ENCODE data around the gene RRP1B.

Gene RRP1B

DNA sequence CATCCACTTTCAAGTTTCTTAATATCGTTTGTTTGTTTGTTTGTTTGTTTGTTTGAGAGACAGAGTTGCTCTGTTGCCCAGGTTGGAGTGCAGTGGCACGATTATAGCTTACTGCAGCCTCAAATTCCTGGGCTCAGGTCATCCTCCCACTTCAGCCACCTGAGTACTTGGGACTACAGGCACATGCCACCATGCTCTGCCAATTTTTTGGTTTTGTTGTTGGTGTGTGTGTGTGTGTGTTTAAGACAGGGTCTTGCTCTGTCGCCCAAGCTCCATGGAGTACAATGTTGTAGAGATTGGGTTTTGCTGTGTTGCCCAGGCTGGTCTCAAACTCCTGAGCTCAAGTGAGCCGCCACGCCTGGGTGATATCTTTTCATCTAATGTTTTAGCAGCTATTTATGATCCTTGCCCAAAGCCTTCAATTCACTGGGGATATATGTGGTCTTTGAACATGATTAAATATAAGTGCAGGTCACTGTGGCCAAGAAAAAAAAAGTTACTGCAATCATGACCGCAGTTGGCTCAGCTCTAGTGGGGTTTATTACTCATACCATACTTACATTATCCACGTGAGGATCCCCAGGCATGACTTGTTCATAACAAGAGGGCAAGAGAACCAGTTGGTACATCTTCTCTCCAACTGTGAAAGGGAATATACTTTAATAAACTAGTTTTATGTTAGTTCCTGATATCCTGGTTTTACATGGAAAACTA, 8.0 kb downstream of the RRP1B start:
- TF ChIP-seq EZH2phosphoT487 (IDR thresholded peaks at IDR 0.05; ENCODE audit: low read length) (no peak), EZH2 (optimal IDR thresholded peaks at IDR 0.05; ENCODE audit: low read depth, low read length) (no peak)
- TF ChIP-seq, protein P1, sequence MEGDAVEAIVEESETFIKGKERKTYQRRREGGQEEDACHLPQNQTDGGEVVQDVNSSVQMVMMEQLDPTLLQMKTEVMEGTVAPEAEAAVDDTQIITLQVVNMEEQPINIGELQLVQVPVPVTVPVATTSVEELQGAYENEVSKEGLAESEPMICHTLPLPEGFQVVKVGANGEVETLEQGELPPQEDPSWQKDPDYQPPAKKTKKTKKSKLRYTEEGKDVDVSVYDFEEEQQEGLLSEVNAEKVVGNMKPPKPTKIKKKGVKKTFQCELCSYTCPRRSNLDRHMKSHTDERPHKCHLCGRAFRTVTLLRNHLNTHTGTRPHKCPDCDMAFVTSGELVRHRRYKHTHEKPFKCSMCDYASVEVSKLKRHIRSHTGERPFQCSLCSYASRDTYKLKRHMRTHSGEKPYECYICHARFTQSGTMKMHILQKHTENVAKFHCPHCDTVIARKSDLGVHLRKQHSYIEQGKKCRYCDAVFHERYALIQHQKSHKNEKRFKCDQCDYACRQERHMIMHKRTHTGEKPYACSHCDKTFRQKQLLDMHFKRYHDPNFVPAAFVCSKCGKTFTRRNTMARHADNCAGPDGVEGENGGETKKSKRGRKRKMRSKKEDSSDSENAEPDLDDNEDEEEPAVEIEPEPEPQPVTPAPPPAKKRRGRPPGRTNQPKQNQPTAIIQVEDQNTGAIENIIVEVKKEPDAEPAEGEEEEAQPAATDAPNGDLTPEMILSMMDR (IDR thresholded peaks at IDR 0.05; ENCODE audit: low read length) = no peak
- no peak overlapping the region for H3K4me2 ChIP-seq (ENCODE audit: low read depth, low read length)
- no peaks in the 10 kb centered on the region for H3K4me1 ChIP-seq (ENCODE audit: low read length)
- no peak overlapping the region for H2AFZ ChIP-seq (ENCODE audit: low read length)
- no peak overlapping the region for H3K9ac ChIP-seq (ENCODE audit: low read length)
- H4K20me1 ChIP-seq (ENCODE audit: insufficient read depth, low read length) = no peaks in the 10 kb centered on the region; the same call in 1 of the 2 replicates
- H3K27me3 ChIP-seq (replicated peaks; ENCODE audit: insufficient read depth, low read length) = no peaks in the 10 kb centered on the region
- no peak overlapping the region for H3K27ac ChIP-seq (ENCODE audit: low read length)
- H3F3A ChIP-seq (ENCODE audit: insufficient read depth, low read length) = no peaks in the 10 kb centered on the region; the same call in 1 of the 2 replicates
- H3K9me3 ChIP-seq (replicated peaks; ENCODE audit: insufficient read depth, low read length) = no peaks in the 10 kb centered on the region
- peaks cover 99% of the 10 kb centered on the region for H3K79me2 ChIP-seq (ENCODE audit: low read length)
- peaks cover 14% of the 10 kb centered on the region for H3K36me3 ChIP-seq (replicated peaks; ENCODE audit: insufficient read depth, low read length)
- DNase-seq = no peak
- no peak overlapping the region for H3K4me3 ChIP-seq (ENCODE audit: low read length)
- no peaks in the 10 kb centered on the region for H3K9me2 ChIP-seq (replicated peaks; ENCODE audit: insufficient read depth, low read length)

DNA sequence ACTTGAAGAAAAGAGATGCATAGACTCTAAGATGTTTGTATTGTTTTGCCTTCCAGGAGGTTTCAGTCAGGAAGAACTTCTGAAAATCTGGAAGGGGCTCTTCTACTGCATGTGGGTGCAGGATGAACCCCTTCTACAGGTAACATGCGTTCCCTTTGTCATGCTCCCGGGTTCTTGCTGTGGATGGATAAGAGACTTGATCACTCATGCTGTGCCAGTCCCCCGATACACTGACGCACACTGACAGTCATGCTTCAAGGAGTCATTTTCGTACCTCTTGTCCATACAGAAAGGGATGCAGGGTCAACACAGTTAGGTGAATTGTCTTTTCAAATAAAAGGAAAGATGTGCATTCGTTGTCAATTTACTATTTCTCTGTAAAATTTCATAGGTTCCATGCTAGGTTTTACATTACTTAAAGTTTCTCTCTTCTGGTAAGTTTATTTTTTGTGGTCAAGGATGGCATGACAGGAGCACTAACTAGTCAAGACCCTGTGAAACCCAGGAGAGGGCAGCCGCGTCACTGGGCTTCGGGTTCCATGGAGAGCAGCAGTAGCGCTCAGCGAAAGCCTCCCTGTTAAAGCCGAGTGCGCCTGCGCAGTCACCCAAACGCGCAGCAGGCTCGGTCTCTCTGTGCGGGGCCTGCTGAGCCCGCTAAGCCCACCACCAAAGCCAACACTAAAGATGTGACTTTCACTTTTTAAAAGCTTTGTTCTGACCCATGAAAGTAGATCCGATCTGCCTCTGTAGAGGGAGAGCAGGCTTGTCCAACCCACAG, 10.7 kb downstream of the RRP1B start:
- H3K27ac ChIP-seq (ENCODE audit: low read length) = no peak overlapping the region
- no peaks in the 10 kb centered on the region for H3K9me2 ChIP-seq (replicated peaks; ENCODE audit: insufficient read depth, low read length)
- H3K9ac ChIP-seq (ENCODE audit: low read length) = no peak overlapping the region
- no peaks in the 10 kb centered on the region for H3K27me3 ChIP-seq (replicated peaks; ENCODE audit: insufficient read depth, low read length)
- peaks cover 5% of the 10 kb centered on the region; the same call in 1 of the 2 replicates for H4K20me1 ChIP-seq (ENCODE audit: insufficient read depth, low read length)
- TF ChIP-seq EZH2phosphoT487 (IDR thresholded peaks at IDR 0.05; ENCODE audit: low read length) = no peak
- TF ChIP-seq, protein P1 (IDR thresholded peaks at IDR 0.05; ENCODE audit: low read length) = no peak
- no peak for TF ChIP-seq EZH2 (optimal IDR thresholded peaks at IDR 0.05; ENCODE audit: low read depth, low read length)
- H2AFZ ChIP-seq (ENCODE audit: low read length) = no peak overlapping the region
- DNase-seq = no peak
- H3K36me3 ChIP-seq (replicated peaks; ENCODE audit: insufficient read depth, low read length) = peaks cover 22% of the 10 kb centered on the region
- H3K4me2 ChIP-seq (ENCODE audit: low read depth, low read length) = no peak overlapping the region
- H3F3A ChIP-seq (ENCODE audit: insufficient read depth, low read length) = no peaks in the 10 kb centered on the region; the same call in 1 of the 2 replicates
- peaks cover 83% of the 10 kb centered on the region for H3K79me2 ChIP-seq (ENCODE audit: low read length)
- H3K4me1 ChIP-seq (ENCODE audit: low read length) = no peaks in the 10 kb centered on the region
- H3K9me3 ChIP-seq (replicated peaks; ENCODE audit: insufficient read depth, low read length) = no peaks in the 10 kb centered on the region
- H3K4me3 ChIP-seq (ENCODE audit: low read length) = no peak overlapping the region

DNA sequence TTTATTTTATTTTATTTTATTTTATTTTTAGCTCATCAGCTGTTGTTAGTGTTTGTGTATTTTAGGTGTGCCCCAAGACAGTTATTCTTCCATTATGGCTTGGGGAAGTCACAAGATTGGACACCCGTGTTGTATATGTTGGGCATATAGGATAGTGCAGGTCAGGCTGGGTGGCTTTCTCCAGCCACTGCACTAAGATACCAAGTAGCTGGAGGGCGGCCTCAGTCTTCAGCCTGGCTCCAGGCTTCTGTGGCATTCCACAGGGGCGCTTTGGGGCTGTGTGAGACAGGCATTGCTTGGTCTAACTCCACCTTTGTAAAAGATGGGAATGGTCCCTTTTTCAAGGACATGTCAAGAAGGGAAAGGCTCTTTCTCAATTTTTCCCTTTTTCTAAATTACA, 16.5 kb downstream of the RRP1B start:
- DNase-seq = no peak
- no peak overlapping the region for H3K9ac ChIP-seq (ENCODE audit: low read length)
- H3F3A ChIP-seq (ENCODE audit: insufficient read depth, low read length) = no peaks in the 10 kb centered on the region
- peaks cover 5% of the 10 kb centered on the region; the same call in 1 of the 2 replicates for H4K20me1 ChIP-seq (ENCODE audit: insufficient read depth, low read length)
- no peak overlapping the region for H3K4me3 ChIP-seq (ENCODE audit: low read length)
- no peak overlapping the region for H2AFZ ChIP-seq (ENCODE audit: low read length)
- H3K27me3 ChIP-seq (replicated peaks; ENCODE audit: insufficient read depth, low read length) = no peaks in the 10 kb centered on the region
- peaks cover 50% of the 10 kb centered on the region for H3K79me2 ChIP-seq (ENCODE audit: low read length)
- H3K4me2 ChIP-seq (ENCODE audit: low read depth, low read length) = no peak overlapping the region
- H3K4me1 ChIP-seq (ENCODE audit: low read length) = no peaks in the 10 kb centered on the region
- H3K9me3 ChIP-seq (replicated peaks; ENCODE audit: insufficient read depth, low read length) = no peaks in the 10 kb centered on the region
- H3K36me3 ChIP-seq (replicated peaks; ENCODE audit: insufficient read depth, low read length) = peaks cover 20% of the 10 kb centered on the region; the same call in 1 of the 2 replicates
- TF ChIP-seq EZH2phosphoT487 (IDR thresholded peaks at IDR 0.05; ENCODE audit: low read length) (no peak), EZH2 (optimal IDR thresholded peaks at IDR 0.05; ENCODE audit: low read depth, low read length) (no peak)
- TF ChIP-seq, protein P1 (IDR thresholded peaks at IDR 0.05; ENCODE audit: low read length) = no peak
- no peak overlapping the region for H3K27ac ChIP-seq (ENCODE audit: low read length)
- no peaks in the 10 kb centered on the region for H3K9me2 ChIP-seq (replicated peaks; ENCODE audit: insufficient read depth, low read length)
